Measurements from ENCODE around the gene ZNF101. TPM values are rescaled to one million over a fixed set of nuclear protein-coding genes. Genes with fewer than 3 reads are reported as not detected.
"Not testable (repeated sequence)": the region's sequence is repeated elsewhere in the genome, so short reads cannot be mapped to it uniquely, and the experiment has no call there.

ZNF101 gene
- total RNA-seq, 1 donor from 2014 or later, result 9.2 TPM

GRCh38 chr19:19661675-19662251, 6.9 kb upstream of the ZNF101 start:
- DNase-seq (ENCODE audit: low spot score), result no peak

GRCh38 chr19:19662344-19662743, 6.3 kb upstream of the ZNF101 start:
- no peak for DNase-seq (ENCODE audit: low spot score)

DNA sequence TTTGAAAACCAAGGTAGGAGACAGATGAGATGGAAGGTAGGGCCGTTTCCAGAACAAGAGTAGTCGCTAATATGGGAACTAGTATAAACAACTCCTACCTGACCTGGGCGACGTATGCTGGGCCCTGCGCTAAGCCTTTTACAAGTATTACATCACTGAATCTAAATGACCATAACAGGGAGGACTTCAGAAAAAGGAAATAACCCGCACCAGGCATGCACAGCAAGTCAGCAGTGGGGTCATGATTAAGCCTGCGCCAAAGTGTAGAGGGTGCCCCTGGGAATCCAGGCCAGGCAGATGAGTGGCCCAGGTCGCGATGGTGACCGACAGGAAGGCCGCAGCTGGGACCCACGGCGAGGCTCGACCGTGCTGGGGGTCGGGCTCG, 5.8 kb upstream of the ZNF101 start:
- DNase-seq (ENCODE audit: low spot score), result no peak

DNA sequence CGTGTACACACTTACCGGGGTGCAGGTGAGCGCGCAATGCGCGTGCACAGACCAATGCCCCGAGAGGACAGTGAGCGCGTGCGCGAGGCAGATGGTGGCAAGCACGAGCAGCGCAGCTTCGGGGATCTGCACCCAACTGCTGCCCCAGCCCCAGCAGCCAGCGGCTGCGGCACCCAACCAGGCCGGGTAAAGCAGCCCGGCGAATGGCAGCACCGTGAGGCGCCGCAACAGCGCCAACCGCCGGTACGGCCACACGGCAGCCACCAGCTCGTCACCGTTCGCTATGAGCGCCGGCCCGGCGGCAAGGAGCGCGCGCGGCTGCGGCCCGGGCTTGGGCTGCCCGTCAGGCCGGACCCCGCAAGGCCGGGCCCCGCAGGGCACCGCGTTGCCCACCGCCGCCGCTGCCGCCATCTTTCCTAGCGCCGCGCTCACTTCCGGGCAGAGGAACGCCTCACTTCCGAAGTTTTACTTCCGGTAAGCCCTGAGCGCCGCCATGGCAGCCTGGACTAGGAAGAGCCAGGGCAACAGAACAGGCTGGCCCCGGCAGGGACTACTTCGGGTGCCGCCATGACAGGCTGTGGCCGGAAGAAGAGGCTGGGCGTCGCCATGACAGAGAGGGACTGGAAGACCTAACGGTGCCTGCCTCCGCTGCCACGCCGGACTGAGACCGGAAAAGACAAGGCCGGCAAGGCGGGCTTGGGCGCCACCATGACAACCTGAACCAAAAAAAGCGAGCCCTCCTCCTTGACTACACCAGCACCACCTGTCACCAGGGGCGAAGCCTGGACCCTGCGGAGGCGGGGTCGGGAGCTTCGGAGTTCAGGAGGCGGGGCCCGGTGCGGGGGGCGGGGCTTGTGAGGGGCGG, 5.2 kb upstream of the ZNF101 start, which contains the start of gene ATP13A1:
TSS of gene ATP13A1 (minus strand) at position 421 of the 865 bp plus-strand sequence. CDS start at position 411, 10 bp downstream.
- DNase-seq (ENCODE audit: low spot score), result peak; percentile 98

DNA sequence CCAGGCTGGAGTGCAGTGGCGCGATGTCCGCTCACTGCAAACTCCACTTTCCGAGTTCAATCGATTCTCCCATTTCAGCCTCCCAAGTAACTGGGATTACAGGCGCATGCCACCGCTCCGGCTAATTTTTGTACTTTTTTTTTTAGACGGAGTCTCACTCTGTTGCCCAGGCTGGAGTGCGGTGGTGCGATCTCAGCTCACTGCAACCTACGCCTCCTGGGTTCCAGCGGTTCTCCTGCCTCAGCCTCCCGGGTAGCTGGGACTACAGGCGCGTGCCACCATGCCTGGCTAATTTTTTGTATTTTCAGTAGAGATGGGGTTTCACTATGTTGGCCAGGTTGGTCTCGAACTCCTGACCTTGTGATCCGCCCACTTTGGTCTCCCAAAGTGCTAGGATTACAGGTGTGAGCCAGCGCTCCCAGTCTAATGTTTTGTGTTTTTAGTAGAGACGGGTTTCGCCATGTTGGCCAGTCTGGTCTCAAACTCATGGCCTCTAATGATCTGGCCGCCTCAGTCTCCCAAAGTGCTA, 3.2 kb upstream of the ZNF101 start:
- DNase-seq (ENCODE audit: low spot score), result not testable (repeated sequence)

DNA sequence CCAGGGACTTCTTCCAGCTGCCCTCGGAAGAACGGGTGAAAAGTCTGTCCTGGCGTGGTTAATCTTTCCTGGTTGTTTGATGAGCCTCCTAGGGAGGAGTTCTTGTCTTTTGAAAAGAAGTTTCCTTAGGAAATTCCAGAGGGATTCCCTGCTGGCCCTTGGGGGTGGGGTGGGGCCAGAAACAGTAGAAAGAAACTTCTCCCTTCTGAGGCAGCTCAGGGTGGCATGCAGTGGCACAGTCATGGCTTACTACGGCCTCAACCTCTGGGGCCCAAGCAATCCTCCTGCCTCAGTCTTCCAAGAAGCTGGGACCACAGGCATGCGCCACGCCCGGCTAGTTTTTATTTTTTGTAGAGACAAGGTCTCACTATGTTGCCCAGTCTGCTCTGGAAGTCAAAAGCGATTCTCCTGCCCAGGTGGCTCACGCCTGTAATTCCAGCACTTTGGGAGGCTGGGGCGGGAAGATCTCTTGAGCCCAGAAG, 1.5 kb downstream of the ZNF101 start:
- no peak for DNase-seq (ENCODE audit: low spot score)

GRCh38 chr19:19672816-19673215, 4.2 kb downstream of the ZNF101 start:
- DNase-seq (ENCODE audit: low spot score), result no peak

- no peak for DNase-seq (ENCODE audit: low spot score)
Observed at GRCh38 chr19:19674315-19674714, 5.7 kb downstream of the ZNF101 start.

DNA sequence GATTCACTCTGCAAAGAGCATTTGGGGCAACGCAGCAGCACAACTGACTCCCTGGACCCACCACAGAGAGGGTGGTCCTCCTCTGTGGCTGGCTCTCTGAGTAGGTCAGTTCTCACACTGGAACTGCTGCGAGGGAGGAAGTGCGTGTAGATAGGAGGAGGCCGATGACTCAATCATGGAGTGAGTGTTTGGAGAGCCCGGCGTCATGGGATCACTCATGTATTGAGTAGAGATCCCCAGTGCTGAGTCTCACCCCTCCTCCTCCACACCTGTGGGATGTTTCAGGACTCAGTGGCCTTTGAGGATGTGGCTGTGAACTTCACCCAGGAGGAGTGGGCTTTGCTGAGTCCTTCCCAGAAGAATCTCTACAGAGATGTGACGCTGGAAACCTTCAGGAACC, 8.9 kb downstream of the ZNF101 start:
- no peak for DNase-seq (ENCODE audit: low spot score)

GRCh38 chr19:19679176-19680073, 10.8 kb downstream of the ZNF101 start:
- no peak for DNase-seq (ENCODE audit: low spot score)

DNA sequence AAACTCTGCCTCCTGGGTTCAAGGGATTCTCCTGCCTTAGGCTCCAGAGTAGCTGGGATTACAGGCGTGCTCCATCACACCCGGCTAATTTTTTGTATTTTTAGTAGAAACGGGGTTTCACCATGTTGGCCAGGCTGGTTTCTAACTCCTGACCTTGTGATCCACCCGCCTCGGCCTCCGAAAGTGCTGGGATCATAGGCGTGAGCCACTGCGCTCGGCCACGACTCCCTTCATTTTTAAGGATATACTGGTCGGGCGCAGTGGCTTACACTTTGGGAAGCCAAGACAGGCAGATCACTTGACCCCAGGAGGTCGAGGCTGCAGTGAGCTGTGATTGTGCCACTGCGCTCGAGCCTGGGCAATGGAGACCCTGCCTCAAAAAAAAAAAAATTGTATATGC, 17.5 kb downstream of the ZNF101 start:
- not testable (repeated sequence) for DNase-seq (ENCODE audit: low spot score)

DNA sequence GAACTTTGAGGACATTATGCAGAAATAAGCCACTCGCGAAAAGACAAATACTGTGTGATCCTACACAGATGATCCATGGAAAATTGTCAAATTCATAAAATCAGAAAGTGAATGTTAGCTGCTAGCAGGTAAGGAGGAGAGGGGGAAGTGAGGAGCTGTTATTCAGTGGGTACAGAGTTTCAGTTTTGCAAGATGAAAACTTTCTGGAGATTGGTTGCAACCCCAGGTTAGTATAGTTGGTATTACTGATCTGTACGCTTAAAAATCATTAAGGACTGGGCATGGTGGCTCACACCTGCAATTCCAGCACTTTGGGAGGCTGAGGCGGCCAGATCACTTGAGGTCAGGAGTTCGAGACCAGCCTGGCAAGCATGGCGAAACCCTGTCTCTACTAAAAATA, 17.9 kb downstream of the ZNF101 start:
- DNase-seq (ENCODE audit: low spot score), result no peak

DNA sequence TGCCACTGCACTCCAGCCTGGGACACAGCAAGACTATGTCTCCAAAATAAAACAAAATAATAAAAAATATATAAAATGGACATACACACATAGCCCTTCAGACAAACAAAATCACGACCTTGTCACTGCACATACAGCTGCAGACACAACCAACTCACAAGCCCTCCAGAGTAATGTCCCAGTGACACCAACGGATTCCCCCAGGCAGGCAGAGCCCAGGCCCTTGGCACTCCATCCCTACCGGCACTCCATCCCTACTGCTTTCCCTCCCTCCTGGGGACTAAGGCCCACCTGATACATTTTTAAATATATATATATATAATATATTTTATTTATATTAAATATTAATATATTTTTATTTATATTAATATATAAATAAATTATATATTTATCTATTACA, 18.5 kb downstream of the ZNF101 start:
- DNase-seq (ENCODE audit: low spot score), result no peak

- DNase-seq (ENCODE audit: low spot score), result not testable (repeated sequence)
Observed at GRCh38 chr19:19689023-19689422, 20.4 kb downstream of the ZNF101 start.

DNA sequence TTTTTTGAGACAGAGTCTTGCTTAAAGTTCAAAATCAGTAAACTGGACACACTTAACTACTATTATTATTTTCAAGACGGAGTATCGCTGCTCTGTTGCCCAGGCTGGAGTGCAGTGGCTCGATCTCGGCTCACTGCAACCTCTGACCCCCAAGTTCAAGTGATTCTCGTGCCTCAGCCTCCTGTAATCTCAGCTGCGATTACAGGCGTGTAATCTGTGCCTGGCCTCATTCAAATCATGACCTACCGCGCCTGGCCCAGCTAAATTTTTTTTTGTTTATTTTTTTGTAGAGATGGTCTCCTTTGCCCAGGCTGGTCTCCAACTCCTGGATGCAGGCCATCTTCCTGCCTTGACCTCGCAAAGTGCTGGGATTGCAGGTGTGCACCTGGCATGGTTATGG, 23.0 kb downstream of the ZNF101 start:
- DNase-seq (ENCODE audit: low spot score), result no peak

DNA sequence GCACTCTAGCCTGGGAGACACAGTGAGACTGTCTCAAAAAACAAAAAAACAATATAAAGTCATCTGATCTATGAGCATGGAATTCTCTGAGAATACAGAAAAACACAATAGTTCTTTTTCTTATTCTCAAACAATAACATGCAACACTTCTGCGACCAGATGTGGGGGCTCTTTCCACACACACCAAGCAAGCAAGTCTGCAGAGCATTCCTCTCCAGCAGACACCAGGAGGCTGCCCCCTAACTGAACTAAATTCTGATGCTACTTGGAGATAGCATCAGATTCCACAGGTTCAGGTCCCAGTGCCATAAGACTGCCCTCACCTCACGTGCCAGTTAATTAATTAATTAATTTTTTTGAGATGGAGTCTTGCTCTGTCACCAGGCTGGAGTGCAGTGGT, 27.7 kb downstream of the ZNF101 start:
- no peak for DNase-seq (ENCODE audit: low spot score)

GRCh38 chr19:19697589-19697988, 28.9 kb downstream of the ZNF101 start:
- no peak for DNase-seq (ENCODE audit: low spot score)

DNA sequence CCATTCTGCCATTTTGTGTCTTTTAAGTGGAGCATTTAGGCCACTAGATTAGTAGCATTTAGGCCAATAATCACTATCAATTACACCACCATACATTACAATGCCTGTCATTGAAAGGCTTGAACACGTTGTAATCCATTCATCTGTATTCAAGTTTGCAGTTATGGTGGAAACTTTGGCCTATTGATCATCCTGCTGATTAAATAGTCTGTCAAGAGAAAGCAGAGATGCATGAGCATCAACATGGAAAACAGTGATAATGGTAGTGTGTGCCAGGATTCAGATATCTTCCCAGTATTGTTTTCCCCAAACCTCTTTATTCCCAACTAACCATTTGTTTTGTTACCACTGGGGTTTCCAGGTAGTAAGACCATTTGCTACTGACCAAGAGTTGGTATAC, 31.9 kb downstream of the ZNF101 start:
- DNase-seq (ENCODE audit: low spot score), result not testable (repeated sequence)

GRCh38 chr19:19704836-19705235, 36.2 kb downstream of the ZNF101 start:
- DNase-seq (ENCODE audit: low spot score), result no peak

DNA sequence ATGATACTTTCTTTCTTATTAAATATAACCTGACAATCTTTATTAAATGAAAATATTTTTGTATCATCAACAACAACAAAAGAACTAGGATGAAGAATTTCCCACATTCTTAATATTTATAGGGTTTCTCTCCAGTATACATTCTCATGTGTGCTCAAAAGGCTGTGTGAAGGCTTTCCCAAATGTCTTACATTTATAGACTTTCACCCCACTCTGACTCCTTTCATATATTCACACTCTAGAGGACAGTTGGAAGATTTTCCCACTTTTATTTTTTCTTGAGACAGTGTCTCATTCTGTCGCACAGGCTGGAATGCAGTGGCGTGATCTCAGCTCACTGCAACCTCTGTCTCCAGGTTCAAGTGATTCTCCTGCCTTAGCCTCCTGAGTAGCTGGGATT, 41.9 kb downstream of the ZNF101 start:
- DNase-seq (ENCODE audit: low spot score), result no peak

DNA sequence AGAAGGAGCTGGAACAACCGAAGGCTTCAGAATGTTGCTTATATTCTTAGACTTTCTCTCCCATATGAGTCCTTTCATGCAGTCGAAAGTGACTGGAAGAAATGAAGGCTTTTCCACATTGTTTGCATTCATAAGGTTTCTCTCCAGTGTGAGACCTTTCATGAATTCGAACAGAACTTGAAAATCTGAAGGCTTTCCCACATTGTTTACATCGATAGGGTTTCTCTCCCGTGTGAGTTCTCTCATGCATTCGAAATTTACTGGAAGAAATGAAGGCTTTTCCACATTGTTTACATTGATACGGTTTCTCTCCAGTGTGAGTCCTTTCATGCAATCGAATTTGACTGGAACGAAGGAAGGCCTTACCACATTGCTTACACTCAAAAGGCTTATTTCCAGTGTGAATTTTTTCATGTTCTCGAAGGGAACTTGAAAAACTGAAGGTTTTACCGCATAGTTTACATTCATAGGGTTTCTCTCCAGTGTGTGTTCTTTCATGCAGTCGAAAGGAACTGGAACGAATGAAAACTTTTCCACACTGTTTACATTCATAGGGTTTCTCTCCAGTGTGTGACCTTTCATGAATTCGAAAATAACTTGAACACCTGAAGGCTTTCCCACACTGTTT, 42.8 kb downstream of the ZNF101 start:
- DNase-seq (ENCODE audit: low spot score), result no peak
